Heart left ventricle (tissue), 16 donors: ENCODE data around the gene MAPK11. TPM values are rescaled to one million over a fixed set of nuclear protein-coding genes. Genes with fewer than 3 reads are reported as not detected.

Experiments used
- ATAC-seq, 4 donors: fragments of 200-7000 bp; cut with Tn5 transposase; one replicate each; pipeline ENCODE4 v1.9.1; 2020 to 2022; ENCODE audit warnings: moderate library complexity in 4 of 4, mild to moderate bottlenecking in 3 of 4, moderate number of reproducible peaks in 1 of 4
- DNase-seq, 5 donors: peaks; one replicate each; pipeline ENCODE4 v3.0.0-alpha.2; 2020
- H3K27ac ChIP-seq, 12 donors: fragments of 200-600 bp; sonication (generic) in 4 of 12; one replicate each; pipeline versions ENCODE4 v1.5.0 to v1.8.0; 2016 to 2022; ENCODE audit warnings: mild to moderate bottlenecking in 2 of 12
- H3K27me3 ChIP-seq, 9 donors: fragments of 200-600 bp; sonication (generic) in 2 of 9; one replicate each; pipeline versions ENCODE4 v1.5.1 to v1.8.0; 2016 to 2022; ENCODE audit warnings: mild to moderate bottlenecking in 3 of 9
- H3K36me3 ChIP-seq, 9 donors: fragments of 200-600 bp; sonication (generic) in 2 of 9; one replicate each; pipeline versions ENCODE4 v1.5.0 to v1.8.0; 2018 to 2022; ENCODE audit warnings: mild to moderate bottlenecking in 2 of 9
- H3K4me1 ChIP-seq, 12 donors: fragments of 200-600 bp; sonication (generic) in 4 of 12; one replicate each; pipeline versions ENCODE4 v1.5.0 to v1.8.0; 2016 to 2022; ENCODE audit warnings: mild to moderate bottlenecking in 3 of 12
- H3K4me3 ChIP-seq, 12 donors: fragments of 200-600 bp; sonication (generic) in 4 of 12; one replicate each; pipeline versions ENCODE4 v1.5.0 to v1.8.0; 2017 to 2022; ENCODE audit warnings: mild to moderate bottlenecking in 9 of 12, moderate library complexity in 4 of 12
- H3K9me3 ChIP-seq, 12 donors: fragments of 200-600 bp; sonication (generic) in 4 of 12; one replicate each; pipeline versions ENCODE4 v1.5.0 to v1.8.0; 2016 to 2022; ENCODE audit warnings: mild to moderate bottlenecking in 1 of 12
- POLR2A ChIP-seq, 2 donors: fragments of 450-650 bp; IDR thresholded peaks; one replicate each; pipeline ENCODE4 v1.6.1; 2017; ENCODE audit warnings: antibody characterized with exemption in 2 of 2, mild to moderate bottlenecking in 2 of 2, moderate library complexity in 2 of 2
- WGBS, 4 donors: extraction: QIAGEN DNeasy Blood & Tissue Kit in 2 of 4; methylation state at CpG; one replicate each; pipeline versions ENCODE4 v1.1.5 to v1.1.7; 2013 to 2018; 5-methylcytosine and 5-hydroxymethylcytosine counted together
- intact Hi-C, 10 donors: fragments of 100-400 bp; cut with DNase I; formaldehyde crosslinking; loops; one replicate each; pipeline versions ENCODE4 v1.11.1 to v1.14.2; 2022
- polyA plus RNA-seq, 2 donors: library from polyadenylated mRNA; stranded (reverse); fragments of 200-250 nt; gene quantifications; one replicate each; pipeline ENCODE4 v1.2.3, GENCODE V29; 2013
- total RNA-seq, 9 donors: library from RNA; depleted of rRNA in 2 of 9; stranded (reverse); fragments of >200 nt in 2 of 9; fragmentation: NEBNext Ultra II Directional in 3 of 9; extraction: Animal tissue kit (Norgen Biotek cat#: 25700) in 3 of 9; gene quantifications; one replicate each; pipeline versions ENCODE4 v1.1.0 to v1.2.4, GENCODE V29; 2016 to 2023
- TF ChIP-seq, protein P1 (sequence below), 12 donors: fragments of 200-600 bp; sonication (generic) in 4 of 12; IDR thresholded peaks; one replicate each; pipeline versions ENCODE4 v1.5.0 to v1.8.0; 2018 to 2022; ENCODE audit warnings: antibody characterized with exemption in 12 of 12, mild to moderate bottlenecking in 5 of 12
- donor health status: ischemic (EF 13 %, LVEDD 7.1; RV severe dilation, severe dysfunction).
- donor health status: healthy with polysubstance abuse.
- donor health status: DM: no; HTN: yes; CAD: no.
- donor health status: DM: no; HTN: no; CAD: no.
- donor health status: ischemic (EF 25% LVEDD 6.9; RV normal size, moderate dysfunction).
- donor health status: ischemic (EF 25% LVEDD 5.7; RV mildly dilated, moderate dysfunction).
- donor health status: healthy.
- donor health status: DM: yes; HTN: yes; CAD: no.
- donor health status: ischemic (EF 35%, LVEDD 5.7; RV mildly dilated, moderate dysfunction).
- donor health status: nonischemic (EF 11% LVEDD 7.7; RV severe dilation, severe dysfunction).
- donor health status: DM: yes; HTN: yes; CAD: no.
- donor health status: PGD.
- donor health status: ischemic (EF 29% LVEDD 5.4; RV normal size, mild dysfunction).
- donor health status: nonischemic (EF 23%, LVEDD 6.1; RV moderate dilation, normal function).

The MAPK11 gene
- total and polyA plus RNA-seq, 11 donors = 5.0 to 12.1 (median 7.5) TPM

DNA sequence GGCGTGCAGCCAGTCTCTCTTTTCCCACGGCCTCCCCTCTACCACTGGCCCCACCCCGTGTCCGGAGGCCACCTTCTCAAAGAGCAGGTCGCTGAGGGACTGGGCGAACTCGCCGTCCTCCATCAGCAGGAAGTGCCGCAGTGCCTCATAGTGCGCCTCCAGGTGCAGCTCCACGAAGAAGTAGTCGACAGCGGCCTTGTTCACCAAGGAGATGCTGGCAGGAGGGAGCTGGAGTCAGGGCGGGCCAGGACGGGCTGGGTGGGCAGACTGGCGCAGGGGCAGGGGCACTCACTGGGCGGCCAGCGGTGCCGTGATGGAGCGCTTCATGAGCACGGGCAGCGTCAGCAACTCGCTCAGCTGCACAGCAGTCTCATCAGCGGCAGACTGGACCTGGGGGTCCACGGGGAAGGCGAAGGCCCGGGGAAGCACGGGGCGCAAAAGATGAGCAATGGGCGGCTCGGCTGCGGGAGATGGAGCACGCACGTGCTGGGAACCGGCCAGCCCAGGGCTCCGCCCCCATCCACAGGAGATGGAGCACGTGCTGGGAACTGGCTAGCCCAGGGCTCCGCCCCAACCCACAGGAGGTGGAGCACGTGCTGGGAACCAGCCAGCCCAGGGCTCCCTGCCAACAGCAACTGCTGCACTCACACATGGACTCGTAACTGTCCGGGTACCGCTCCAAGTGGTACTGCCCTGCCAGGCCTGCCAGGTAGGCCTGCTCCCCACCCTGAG, 51.0 kb downstream of the MAPK11 start:
- ATAC-seq (peak; percentile 73 to 89 (median 80)), DNase-seq (peak; percentile 83 to 91 (median 89))
- H3K36me3 ChIP-seq = peaks cover 5 to 94% (median 86%) of the 10 kb centered on the region in 9 donors
- WGBS, 4 donors = 62 to 83% (median 69%) methylated on average over 34 to 42 of the region's 42 CpGs
- intact Hi-C loops = no loop called here
- H3K27me3 ChIP-seq = no peaks in the 10 kb centered on the region
- H3K27ac ChIP-seq = no peak overlapping the region
- peaks cover 0 to 14% (median 4%) of the 10 kb centered on the region in 12 donors for H3K4me1 ChIP-seq
- no peak overlapping the region for H3K4me3 ChIP-seq
- no peaks in the 10 kb centered on the region for H3K9me3 ChIP-seq
- TF ChIP-seq, protein P1, sequence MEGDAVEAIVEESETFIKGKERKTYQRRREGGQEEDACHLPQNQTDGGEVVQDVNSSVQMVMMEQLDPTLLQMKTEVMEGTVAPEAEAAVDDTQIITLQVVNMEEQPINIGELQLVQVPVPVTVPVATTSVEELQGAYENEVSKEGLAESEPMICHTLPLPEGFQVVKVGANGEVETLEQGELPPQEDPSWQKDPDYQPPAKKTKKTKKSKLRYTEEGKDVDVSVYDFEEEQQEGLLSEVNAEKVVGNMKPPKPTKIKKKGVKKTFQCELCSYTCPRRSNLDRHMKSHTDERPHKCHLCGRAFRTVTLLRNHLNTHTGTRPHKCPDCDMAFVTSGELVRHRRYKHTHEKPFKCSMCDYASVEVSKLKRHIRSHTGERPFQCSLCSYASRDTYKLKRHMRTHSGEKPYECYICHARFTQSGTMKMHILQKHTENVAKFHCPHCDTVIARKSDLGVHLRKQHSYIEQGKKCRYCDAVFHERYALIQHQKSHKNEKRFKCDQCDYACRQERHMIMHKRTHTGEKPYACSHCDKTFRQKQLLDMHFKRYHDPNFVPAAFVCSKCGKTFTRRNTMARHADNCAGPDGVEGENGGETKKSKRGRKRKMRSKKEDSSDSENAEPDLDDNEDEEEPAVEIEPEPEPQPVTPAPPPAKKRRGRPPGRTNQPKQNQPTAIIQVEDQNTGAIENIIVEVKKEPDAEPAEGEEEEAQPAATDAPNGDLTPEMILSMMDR (IDR thresholded peaks at IDR 0.05) = no peak
- TF ChIP-seq POLR2A (IDR thresholded peaks at IDR 0.05) = no peak

DNA sequence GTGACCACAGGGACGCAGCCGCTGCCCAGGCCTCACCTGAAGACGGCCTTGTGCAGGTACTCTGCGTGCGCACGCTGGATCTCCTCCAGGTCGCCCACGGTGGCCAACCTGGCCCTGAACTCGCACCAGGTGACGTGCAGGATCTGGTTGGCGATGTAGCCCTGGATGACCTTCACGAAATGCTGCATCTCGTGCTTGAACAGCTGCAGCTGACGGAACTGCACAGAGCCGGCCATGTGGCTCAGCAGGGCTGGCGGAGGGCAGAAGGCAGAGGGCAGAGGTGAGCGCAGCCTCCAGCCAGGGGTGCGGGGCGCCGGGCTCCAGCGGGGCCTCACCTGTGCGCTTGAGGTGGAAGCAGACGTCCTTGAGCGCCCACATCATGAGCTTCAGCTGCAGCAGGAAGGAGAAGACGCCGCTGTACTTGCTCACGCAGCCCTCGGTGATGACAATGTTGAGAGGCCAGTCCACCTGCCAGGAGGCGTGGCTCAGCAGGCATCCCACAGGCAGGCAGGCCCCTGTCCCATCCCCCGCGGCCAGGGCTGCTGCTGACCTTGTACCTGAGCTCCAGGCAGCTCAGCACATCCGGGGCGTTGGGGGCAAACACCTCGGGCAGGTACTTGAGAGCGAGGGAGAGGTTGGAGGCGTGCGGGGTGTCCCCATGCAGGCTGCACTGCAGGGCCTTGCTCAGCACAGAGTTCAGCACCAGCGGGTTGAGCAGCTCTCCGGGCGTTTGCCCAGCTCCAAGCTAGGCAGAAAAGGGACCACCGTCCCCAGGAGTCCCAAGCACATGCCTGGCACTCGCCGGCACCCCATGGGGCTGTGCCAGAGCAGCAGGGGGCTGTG, 51.8 kb downstream of the MAPK11 start:
- H3K27me3 ChIP-seq = no peaks in the 10 kb centered on the region
- H3K4me1 ChIP-seq = peaks cover 0 to 14% (median 4%) of the 10 kb centered on the region in 12 donors
- H3K9me3 ChIP-seq = no peaks in the 10 kb centered on the region
- TF ChIP-seq, protein P1 (IDR thresholded peaks at IDR 0.05) = no peak
- WGBS, 4 donors = 77 to 88% (median 80%) methylated on average over 24 to 43 of the region's 43 CpGs
- no peak overlapping the region for H3K27ac ChIP-seq
- intact Hi-C loops = no loop called here
- DNase-seq = no peak
- H3K4me3 ChIP-seq = no peak overlapping the region
- peaks cover 2 to 94% (median 86%) of the 10 kb centered on the region in 9 donors for H3K36me3 ChIP-seq
- peak in 2 of 4 donors; percentile 2 to 3 for ATAC-seq

DNA sequence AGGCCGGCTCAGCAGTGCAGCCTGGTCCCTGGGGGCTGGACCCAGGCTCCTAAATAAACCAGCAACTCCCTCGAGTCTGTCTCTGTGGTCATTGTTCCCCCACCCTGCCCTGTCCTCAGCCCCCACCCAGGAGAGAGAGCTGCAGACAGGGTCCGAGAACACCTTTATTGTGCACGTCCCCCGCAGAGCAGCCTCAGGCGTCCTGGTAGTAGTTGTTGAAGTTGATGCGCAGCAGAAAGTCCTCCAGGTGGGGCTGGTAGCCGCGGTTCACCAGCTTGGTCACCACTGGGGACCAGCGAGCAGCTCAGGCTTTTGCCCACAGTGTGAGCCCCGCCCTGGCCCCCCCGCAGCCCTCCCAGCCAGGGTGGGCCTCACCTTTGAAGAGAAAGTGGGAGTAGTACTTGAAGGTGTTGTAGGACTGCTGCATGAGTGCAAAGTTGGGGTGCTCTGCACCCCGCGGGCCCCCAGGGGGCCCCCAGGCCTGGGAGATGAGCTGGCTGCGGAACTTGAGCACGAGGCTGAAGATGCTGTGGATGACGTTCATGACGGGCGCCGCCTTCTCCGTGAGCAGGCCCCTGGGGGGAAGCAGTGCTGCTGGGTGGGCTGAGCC, 52.5 kb downstream of the MAPK11 start:
- no peaks in the 10 kb centered on the region for H3K27me3 ChIP-seq
- peaks cover 2 to 94% (median 86%) of the 10 kb centered on the region in 9 donors for H3K36me3 ChIP-seq
- peaks cover 0 to 14% (median 4%) of the 10 kb centered on the region in 12 donors for H3K4me1 ChIP-seq
- DNase-seq (no peak), ATAC-seq (no peak)
- intact Hi-C loops = no loop called here
- no peak overlapping the region for H3K27ac ChIP-seq
- TF ChIP-seq POLR2A (IDR thresholded peaks at IDR 0.05) = no peak
- TF ChIP-seq, protein P1 (IDR thresholded peaks at IDR 0.05) = no peak
- no peak overlapping the region for H3K4me3 ChIP-seq
- H3K9me3 ChIP-seq = no peaks in the 10 kb centered on the region
- WGBS, 4 donors = 64 to 93% (median 86%) methylated on average over 2 to 21 of the region's 21 CpGs
